Eye (tissue), 1 donor: Measurements from ENCODE around the gene C2CD4C.
"Not testable (repeated sequence)": the region's sequence is repeated elsewhere in the genome, so short reads cannot be mapped to it uniquely, and the experiment has no call there.

Experiments
- DNase-seq: peaks from one replicate; pipeline ENCODE4 v3.0.0-alpha.2; 2015

The C2CD4C gene, protein sequence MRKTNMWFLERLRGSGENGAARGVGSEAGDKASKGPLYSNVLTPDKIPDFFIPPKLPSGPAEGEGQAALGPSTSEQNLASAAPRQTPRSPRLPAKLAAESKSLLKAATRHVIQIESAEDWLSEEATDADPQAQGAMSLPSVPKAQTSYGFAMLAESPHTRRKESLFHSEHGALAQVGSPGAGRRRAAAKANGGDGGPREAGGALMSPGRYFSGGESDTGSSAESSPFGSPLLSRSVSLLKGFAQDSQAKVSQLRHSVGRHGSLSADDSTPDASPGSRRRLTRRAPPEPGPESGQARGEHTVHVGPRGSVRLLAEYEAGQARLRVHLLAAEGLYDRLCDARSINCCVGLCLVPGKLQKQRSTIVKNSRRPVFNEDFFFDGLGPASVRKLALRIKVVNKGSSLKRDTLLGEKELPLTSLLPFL

DNA sequence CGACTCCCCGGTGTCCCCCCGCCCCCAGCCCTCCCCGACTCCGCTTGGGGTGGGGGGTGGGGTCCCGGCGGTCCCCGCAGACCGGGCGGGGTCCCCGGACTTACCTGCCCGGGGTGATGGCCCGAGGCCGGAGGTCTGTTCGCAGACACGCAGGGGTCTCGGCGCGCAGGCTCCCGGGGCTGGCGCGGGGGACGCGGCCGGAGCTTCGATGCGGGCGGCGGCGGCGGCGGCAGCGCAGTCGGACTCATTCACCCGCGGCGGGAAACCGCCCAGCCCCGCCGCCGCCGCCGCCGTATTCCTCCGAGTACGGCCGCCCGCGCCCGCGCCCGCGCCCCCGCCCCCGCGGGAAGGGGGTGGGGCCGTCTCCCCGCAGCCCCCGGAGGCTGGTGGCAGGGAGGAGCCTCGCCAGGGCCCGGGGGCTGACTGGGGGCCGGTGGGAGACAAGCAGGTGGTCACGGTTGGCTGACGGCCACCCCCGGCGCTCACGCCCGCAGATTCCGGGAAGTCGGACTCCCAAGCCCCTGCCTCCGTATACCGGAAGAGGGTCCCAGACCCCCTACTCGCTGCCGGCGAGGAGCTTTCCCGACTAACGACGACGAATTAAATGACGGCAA, at the start of gene C2CD4C:
TSS of gene C2CD4C (minus strand) at position 246 of the 614 bp plus-strand sequence. CDS start 786 bp downstream, outside the sequence.
- peak; percentile 73 for DNase-seq

GRCh38 chr19:458091-459042, 49.4 kb upstream of the C2CD4C start:
- DNase-seq = no peak

DNA sequence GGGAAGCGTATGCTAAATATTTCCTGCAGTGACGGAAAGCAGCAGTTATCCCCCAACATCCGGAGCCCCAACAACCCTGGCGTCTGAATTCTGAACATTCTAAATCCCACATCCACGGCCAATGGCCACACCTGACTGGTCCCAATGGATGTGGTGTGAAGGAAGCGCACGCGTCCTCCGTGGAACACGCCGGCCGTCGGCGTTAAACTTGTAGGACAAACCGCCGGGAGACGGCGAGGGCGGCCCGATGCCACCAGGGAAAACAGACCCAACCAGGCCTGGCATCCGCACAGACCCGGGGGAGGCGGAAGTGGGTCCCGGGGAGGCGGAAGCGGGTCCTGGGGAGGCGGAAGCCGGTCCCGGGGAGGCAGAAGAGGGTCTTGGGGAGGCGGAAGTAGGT, 48.7 kb upstream of the C2CD4C start:
- no peak for DNase-seq

- DNase-seq = no peak
These were observed 47.7 kb upstream of the C2CD4C start for GRCh38 chr19:456547-457110.

- no peak for DNase-seq
These were observed 47.1 kb upstream of the C2CD4C start for GRCh38 chr19:455851-456546.

GRCh38 chr19:455031-455705, 46.2 kb upstream of the C2CD4C start:
- DNase-seq = no peak

DNA sequence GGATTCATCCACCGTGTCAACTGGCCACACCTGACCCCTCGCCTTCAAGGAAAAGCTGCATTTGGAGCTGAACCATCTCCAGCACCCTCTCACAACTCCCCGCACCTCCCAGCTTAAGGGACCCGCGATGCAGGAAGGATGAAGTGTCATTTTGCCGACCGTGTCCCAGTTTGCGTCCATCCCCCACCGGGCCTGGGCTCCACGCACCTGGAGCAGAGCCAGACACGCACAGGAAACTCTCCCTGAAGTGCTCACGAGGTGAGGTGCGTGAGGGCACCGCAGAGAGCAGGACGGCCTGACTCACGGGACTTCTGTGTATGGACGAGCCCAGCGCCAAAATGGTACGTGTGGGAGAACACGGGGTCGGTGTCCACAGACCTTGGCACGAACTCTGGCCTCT, 44.7 kb upstream of the C2CD4C start:
- no peak for DNase-seq

DNA sequence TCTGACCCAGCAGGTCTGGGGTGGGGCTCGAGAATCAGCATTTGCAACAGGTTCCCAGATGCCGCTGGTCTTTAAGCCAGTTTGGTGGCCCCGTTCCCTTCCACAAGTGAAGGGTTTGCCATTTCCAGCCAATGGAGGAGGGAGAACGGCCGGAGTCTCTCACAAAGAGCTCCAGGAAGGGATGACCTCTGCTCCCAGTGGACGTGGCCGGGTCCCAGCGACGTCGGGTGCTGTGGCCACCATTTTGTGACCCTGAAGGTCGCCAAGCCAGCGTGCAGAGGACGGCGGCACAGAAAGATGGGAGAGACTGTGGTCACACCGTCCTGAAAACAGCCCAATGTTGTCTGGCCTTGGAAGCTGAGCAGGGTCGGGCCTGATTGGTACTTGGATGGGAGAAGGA, 43.9 kb upstream of the C2CD4C start:
- DNase-seq = no peak

DNA sequence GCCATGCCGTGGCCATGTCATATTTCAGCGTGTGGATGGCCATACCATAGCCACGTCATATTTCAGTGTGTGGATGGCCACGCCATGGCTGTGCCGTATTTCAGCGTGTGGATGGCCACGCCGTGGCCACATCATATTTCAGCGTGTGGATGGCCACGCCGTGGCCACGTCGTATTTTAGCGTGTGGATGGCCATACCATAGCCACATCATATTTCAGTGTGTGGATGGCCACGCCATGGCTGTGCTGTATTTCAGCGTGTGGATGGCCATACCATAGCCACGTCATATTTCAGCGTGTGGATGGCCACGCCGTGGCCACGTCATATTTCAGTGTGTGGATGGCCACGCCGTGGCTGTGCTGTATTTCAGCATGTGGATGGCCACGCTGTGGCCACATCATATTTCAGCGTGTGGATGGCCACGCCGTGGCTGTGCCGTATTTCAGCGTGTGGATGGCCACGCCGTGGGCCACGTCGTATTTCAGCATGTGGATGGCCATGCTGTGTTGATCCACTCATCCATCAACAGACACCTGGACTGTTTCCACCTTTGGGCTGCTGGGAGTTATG, 42.0 kb upstream of the C2CD4C start:
- not testable (repeated sequence) for DNase-seq

GRCh38 chr19:449916-450315, 41.0 kb upstream of the C2CD4C start:
- no peak for DNase-seq

- no peak for DNase-seq
These were observed 39.0 kb upstream of the C2CD4C start for GRCh38 chr19:447816-448560.

GRCh38 chr19:447064-447426, 38.1 kb upstream of the C2CD4C start:
- DNase-seq = no peak

- no peak for DNase-seq
These were observed 35.8 kb upstream of the C2CD4C start for GRCh38 chr19:444677-445210.

DNA sequence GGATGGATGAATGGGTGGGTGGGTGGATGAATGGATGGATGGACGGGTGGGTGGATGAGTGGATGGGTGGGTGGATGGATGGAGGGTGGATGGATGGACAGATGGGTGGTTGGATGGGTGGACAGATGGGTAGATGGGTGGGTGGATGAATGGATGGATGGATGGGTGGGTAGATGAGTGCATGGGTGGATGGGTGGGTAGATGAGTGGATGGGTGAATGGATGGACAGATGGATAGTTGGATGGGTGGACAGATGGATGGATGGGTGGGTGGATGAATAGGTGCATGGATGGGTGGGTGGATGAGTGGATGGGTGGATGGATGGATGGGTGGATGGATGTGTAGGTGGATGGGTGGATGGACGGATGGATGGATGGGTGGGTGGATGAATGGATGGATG, 34.1 kb upstream of the C2CD4C start:
- no peak for DNase-seq

DNA sequence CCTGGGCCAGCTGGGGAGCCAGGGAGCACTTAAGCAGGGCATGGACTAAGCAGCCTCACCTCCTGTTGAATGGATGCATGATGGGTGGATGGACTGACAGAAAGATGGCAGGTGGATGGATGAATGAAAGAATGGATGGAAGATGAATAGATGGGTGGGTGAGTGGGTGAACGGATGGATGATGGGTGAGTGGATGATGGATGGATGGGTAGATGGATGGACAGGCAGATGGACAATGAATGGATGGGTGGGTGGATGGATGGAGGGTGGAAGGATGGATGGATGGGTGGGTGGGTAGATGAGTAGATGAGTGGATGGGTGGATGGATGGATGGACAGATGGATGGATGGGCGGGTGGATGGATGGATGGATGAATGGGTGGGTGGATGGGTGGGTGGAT, 33.1 kb upstream of the C2CD4C start:
- no peak for DNase-seq

DNA sequence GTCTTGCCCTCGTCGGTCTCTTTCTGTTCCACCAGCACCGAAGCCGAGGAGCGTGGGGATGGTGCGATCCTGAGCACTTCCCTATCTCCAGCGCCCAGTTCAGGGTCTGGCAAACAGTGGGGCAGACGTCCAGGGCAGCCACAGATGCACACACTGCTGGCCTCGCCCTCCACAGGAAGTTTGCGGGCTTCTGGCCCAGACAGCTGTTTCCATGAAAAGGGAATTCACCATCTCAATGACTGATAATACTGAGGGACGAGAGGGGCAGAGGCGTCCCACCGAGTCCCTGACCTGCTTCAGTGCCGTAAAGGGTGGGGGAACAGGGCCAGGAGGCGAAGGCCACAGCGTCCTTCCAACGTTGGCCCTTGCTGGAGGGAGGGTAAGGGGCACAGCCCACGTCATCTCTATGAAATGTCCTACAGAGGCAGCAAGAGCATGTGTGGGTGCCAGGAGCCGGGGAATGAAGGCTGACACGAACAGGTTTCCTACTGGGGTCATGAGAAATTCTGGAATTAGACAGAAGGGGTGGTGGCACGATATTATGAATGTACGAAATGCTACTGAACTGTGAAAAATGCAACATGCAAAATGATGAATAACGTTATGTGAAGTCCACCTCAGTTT, 32.4 kb upstream of the C2CD4C start:
- no peak for DNase-seq

DNA sequence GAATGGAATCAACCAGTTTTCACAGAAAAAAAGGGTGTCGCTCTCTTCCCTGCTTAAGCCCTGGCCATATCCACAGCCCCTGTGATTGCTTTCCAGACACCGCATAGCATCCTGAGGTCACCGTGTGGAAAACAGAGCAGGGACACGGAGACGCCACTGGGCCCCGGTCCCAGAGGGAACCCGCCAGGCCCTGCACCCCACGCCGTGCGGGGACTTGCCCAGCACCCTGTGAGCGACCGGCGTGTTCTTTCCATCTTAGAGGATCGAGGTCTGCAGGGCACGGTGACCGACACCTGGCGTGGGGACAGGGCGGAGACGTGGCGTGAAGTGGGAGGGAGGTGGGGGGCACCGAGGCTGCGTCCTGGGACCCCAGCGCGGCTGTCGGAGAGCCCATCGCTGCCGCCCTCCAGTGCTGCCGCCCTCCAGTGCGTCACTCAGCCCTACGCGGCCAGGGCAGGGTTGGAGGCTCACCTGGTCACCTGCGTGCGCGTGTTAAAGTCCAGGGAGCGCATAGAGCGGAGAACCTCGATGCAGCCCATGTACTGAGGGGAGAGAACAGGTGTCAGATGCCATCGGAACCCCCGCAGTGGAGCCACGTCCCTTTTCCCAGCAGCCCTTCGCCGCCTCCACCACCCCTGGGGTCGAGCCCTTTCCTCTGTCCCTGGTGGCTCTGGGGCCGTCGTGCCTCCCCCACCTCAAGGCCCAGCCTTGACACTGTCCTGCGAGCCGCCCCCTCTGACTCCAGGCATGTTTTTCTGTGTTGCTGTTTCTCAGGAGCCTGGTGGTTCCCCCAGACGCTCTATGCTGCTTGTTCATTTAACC, 31.7 kb upstream of the C2CD4C start:
- DNase-seq = no peak

DNA sequence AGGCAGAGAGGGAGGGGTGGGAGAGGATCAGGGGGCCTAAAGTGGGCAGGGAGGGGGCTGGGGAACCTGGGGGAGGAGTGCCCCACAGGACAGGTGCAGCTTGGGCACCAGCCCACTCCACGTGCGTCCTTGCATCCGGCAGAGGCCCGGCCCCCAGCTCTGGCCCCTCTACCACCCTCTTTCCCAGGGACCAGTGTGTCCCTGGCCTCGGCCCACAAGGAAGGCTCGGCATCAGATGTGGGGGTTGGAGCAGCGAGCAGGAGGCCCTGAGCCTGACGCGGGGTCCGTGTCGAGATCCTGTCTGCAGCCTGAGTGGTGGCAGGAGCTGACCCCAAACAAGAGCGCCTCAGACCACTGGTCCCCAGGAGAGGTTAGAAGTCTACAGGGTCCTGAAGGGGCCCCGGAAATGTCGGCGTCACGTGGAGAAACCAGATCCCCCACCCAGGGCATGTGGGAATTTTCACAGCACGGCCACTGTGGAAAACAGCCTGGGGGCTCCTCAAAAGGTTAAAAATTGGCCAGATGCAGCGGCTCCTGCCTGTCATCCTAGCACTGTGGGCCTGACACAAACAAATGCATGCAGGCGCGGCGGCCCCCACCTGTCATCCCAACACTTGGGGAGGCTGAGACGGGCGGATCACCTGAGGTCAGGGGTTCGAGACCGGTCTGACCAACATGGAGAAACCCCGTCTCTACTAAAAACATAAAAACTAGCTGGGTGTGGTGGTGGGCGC, 30.4 kb upstream of the C2CD4C start:
- no peak for DNase-seq
